Common myeloid progenitor, CD34-positive (primary cell): ENCODE measurements around the gene MPI.
"Not testable (repeated sequence)": the region's sequence is repeated elsewhere in the genome, so short reads cannot be mapped to it uniquely, and the experiment has no call there.

Experiments
- CTCF ChIA-PET: fragments of 350-600 bp; sonication (Branson Sonifier 250); formaldehyde crosslinking; loops from one replicate; lab custom pipeline; 2021; ENCODE audit warnings: antibody characterized with exemption; lab: Charles Lee
- POLR2A ChIA-PET: fragments of 350-600 bp; sonication (Branson Sonifier 250); formaldehyde crosslinking; loops from one replicate; lab custom pipeline; 2021; ENCODE audit warnings: antibody characterized with exemption; lab: Charles Lee
- DNase-seq, 3 donors: peaks; one replicate each; pipeline versions ENCODE4 v3.0.0 to v3.0.0-alpha.2; 2013
- H3K27ac ChIP-seq, 2 experiments: 1 replicate in 1 of 2; 2 replicates in 1 of 2; pipeline ENCODE4 v1.7.0; 2013; ENCODE audit warnings: inconsistent platforms in 2 of 2, low read length in 2 of 2, mild to moderate bottlenecking in 2 of 2, low read depth in 1 of 2, moderate library complexity in 1 of 2; ENCODE audit not compliant: severe bottlenecking in 2 of 2, insufficient read depth in 1 of 2, poor library complexity in 1 of 2
- H3K27me3 ChIP-seq, 5 experiments: replicated peaks in 2 of 5; 1 replicate in 3 of 5; 2 replicates in 2 of 5; pipeline versions ENCODE4 v1.6.1 to v1.7.0; 2013; ENCODE audit warnings: low read length in 4 of 5, mild to moderate bottlenecking in 2 of 5, moderate library complexity in 2 of 5, inconsistent platforms in 1 of 5; ENCODE audit not compliant: insufficient read depth in 5 of 5, control insufficient read depth in 4 of 5
- H3K36me3 ChIP-seq, 4 experiments: 1 replicate in 2 of 4; 2 replicates in 2 of 4; pipeline versions ENCODE4 v1.6.1 to v1.7.0; 2013; ENCODE audit warnings: low read length in 3 of 4, control low read depth in 1 of 4, mild to moderate bottlenecking in 1 of 4; ENCODE audit not compliant: control insufficient read depth in 4 of 4, insufficient read depth in 4 of 4
- H3K4me1 ChIP-seq, 4 experiments: 1 replicate in 3 of 4; 2 replicates in 1 of 4; pipeline versions ENCODE4 v1.6.1 to v1.7.1; 2013; ENCODE audit warnings: low read length in 3 of 4, mild to moderate bottlenecking in 3 of 4, control low read depth in 1 of 4, inconsistent platforms in 1 of 4, moderate library complexity in 1 of 4; ENCODE audit not compliant: control insufficient read depth in 4 of 4, insufficient read depth in 4 of 4; ENCODE audit errors: control extremely low read depth in 1 of 4
- H3K4me3 ChIP-seq, 7 experiments: 1 replicate in 4 of 7; 2 replicates in 3 of 7; pipeline versions ENCODE4 v1.5.1 to v1.7.0; 2013; ENCODE audit warnings: mild to moderate bottlenecking in 7 of 7, low read length in 6 of 7, moderate library complexity in 6 of 7, inconsistent platforms in 2 of 7, low read depth in 2 of 7, control low read depth in 1 of 7; ENCODE audit not compliant: insufficient read depth in 4 of 7, control insufficient read depth in 1 of 7; ENCODE audit errors: extremely low read depth in 1 of 7
- H3K9me3 ChIP-seq, 5 experiments: 1 replicate in 4 of 5; 2 replicates in 1 of 5; pipeline versions ENCODE4 v1.6.1 to v1.7.1; 2013; ENCODE audit warnings: low read length in 4 of 5, mild to moderate bottlenecking in 2 of 5, inconsistent platforms in 1 of 5, low read depth in 1 of 5, moderate library complexity in 1 of 5; ENCODE audit not compliant: control insufficient read depth in 4 of 5, insufficient read depth in 2 of 5; ENCODE audit errors: control extremely low read depth in 1 of 5
- WGBS: methylation state at CpG from one replicate; pipeline ENCODE4 v1.1.5; 2013; ENCODE audit not compliant: insufficient coverage; 5-methylcytosine and 5-hydroxymethylcytosine counted together

The MPI gene

GRCh38 chr15:74935193-74935592, 45.4 kb downstream of the MPI start:
- CTCF ChIA-PET = interaction anchor here (0.8 to 2.5 kb wide), 8 partner anchors 14 to 301 kb away, joined by 3 to 9 read pairs (median 3); no protein-coding TSS in a partner anchor
- H3K27ac ChIP-seq, H3K27me3 ChIP-seq, H3K4me3 ChIP-seq, H3K9me3 ChIP-seq, DNase-seq, POLR2A ChIA-PET: not testable (repeated sequence)
- Histone ChIP-seq H3K36me3 (peaks cover 0 to 11% (median 3%) of the 10 kb centered on the region in 4 experiments), H3K4me1 (peaks cover 0 to 23% (median 11%) of the 10 kb centered on the region in 4 experiments)
- 100% methylated on average over 2 of the region's 3 CpGs for WGBS

- ChIA-PET CTCF (no interaction called here), POLR2A (no interaction called here)
- H3K36me3 ChIP-seq = no peaks in the 10 kb centered on the region
- no peaks in the 10 kb centered on the region for H3K27me3 ChIP-seq
- no peak for DNase-seq
- H3K4me1 ChIP-seq = peaks cover 0 to 23% (median 11%) of the 10 kb centered on the region in 4 experiments
- no peaks in the 10 kb centered on the region for H3K9me3 ChIP-seq
- H3K27ac ChIP-seq = peak overlapping the region; percentile 75 to 91
- peak overlapping the region; percentile 90 to 99 (median 94) for H3K4me3 ChIP-seq
- WGBS = 0% methylated on average over 18 of the region's 18 CpGs
Measured at GRCh38 chr15:74937272-74937589, 47.4 kb downstream of the MPI start.

GRCh38 chr15:74937590-74938371, 47.9 kb downstream of the MPI start, which contains the start of gene COX5A:
Gene COX5A, minus strand, starts transcription at chr15:74938073. Its CDS starts 59 bp downstream, at chr15:74938014.
- Histone ChIP-seq H3K9me3 (no peaks in the 10 kb centered on the region), H3K27ac (peak within 1 kb of the TSS; percentile 75 to 91), H3K36me3 (no peaks in the 10 kb centered on the region), H3K4me1 (peaks cover 0 to 23% (median 11%) of the 10 kb centered on the region in 4 experiments), H3K27me3 (no peaks in the 10 kb centered on the region), H3K4me3 (peak within 1 kb of the TSS; percentile 90 to 99 (median 94))
- ChIA-PET CTCF (interaction anchor here (5.0 kb wide), 1 partner anchor 13 kb away, joined by 30 read pairs; no protein-coding TSS in a partner anchor), POLR2A (interaction anchor here (0.6 kb wide), 3 partner anchors 58 to 106 kb away, joined by 3 read pairs; no protein-coding TSS in a partner anchor)
- peak; percentile 95 to 98 (median 97) for DNase-seq
- WGBS = 0% methylated on average over 78 of the region's 85 CpGs

GRCh38 chr15:74950078-74950908, 60.5 kb downstream of the MPI start:
- H3K9me3 ChIP-seq = no peaks in the 10 kb centered on the region
- CTCF ChIA-PET = interaction anchor here (0.5 to 5.4 kb wide), 31 partner anchors 10 to 317 kb away, joined by 3 to 41 read pairs (median 4); partner anchors contain the start of gene COX5A
- H3K27me3 ChIP-seq = no peaks in the 10 kb centered on the region
- no peaks in the 10 kb centered on the region for H3K36me3 ChIP-seq
- no peak overlapping the region for H3K4me3 ChIP-seq
- peak; percentile 76 to 89 (median 78) for DNase-seq
- peaks cover 0 to 19% (median 11%) of the 10 kb centered on the region in 4 experiments for H3K4me1 ChIP-seq
- H3K27ac ChIP-seq = no peak overlapping the region
- WGBS = 67% methylated on average over 6 of the region's 7 CpGs
- POLR2A ChIA-PET = no interaction called here

- Histone ChIP-seq H3K36me3 (no peaks in the 10 kb centered on the region), H3K4me1 (peaks cover 0 to 26% (median 18%) of the 10 kb centered on the region in 4 experiments), H3K27me3 (peaks cover 0 to 4% (median 0%) of the 10 kb centered on the region in 5 experiments), H3K9me3 (no peaks in the 10 kb centered on the region), H3K27ac (no peak overlapping the region), H3K4me3 (no peak overlapping the region)
- CTCF ChIA-PET = interaction anchor here (0.6 to 5.4 kb wide), 29 partner anchors 10 to 411 kb away, joined by 3 to 41 read pairs (median 4); partner anchors contain the start of genes COX5A and SCAMP5
- no peak for DNase-seq
- POLR2A ChIA-PET = no interaction called here
- WGBS = 97% methylated on average over 3 of the region's 3 CpGs
Measured at GRCh38 chr15:74951006-74951405, 61.2 kb downstream of the MPI start.
